AG04450 (cell line): ENCODE data around the gene DDRGK1. TPM values are rescaled to one million over a fixed set of nuclear protein-coding genes. Genes with fewer than 3 reads are reported as not detected.

Experiments used
- CTCF ChIA-PET: fragments of 300-600, 350-600 bp; formaldehyde crosslinking; extraction: SDS; loops from one replicate; lab custom pipeline; 2022; ENCODE audit warnings: antibody characterized with exemption, inconsistent platforms; lab: Charles Lee
- POLR2A ChIA-PET: fragments of 350-600 bp; formaldehyde crosslinking; extraction: SDS; loops from one replicate; lab custom pipeline; 2021; ENCODE audit warnings: antibody characterized with exemption, inconsistent platforms; lab: Yijun Ruan, JAX
- DNase-seq: peaks from one replicate; pipeline ENCODE4 v3.0.0-alpha.2; 2011; ENCODE audit warnings: low read depth, low spot score
- H3K27ac ChIP-seq: one replicate; pipeline ENCODE4 v1.5.1; 2012; ENCODE audit warnings: low read depth, low read length, control low read depth
- H3K27me3 ChIP-seq: one replicate; pipeline ENCODE4 v1.6.0; 2012; ENCODE audit warnings: low read length; ENCODE audit not compliant: control insufficient read depth, insufficient read depth
- H3K4me3 ChIP-seq: 2 replicates; pipeline ENCODE4 v1.5.1; 2011; ENCODE audit warnings: mild to moderate bottlenecking, low read depth, low read length, control low read depth
- H3K9me3 ChIP-seq: 2 replicates; pipeline ENCODE4 v1.5.1; 2012; ENCODE audit warnings: low read length; ENCODE audit not compliant: control insufficient read depth, insufficient read depth
- polyA plus RNA-seq: library from polyadenylated mRNA; depleted of rRNA; stranded (reverse); fragments of >200 nt; gene quantifications from 2 replicates; pipeline ENCODE4 v1.2.3, GENCODE V29; 2011
- TF ChIP-seq, protein P1 (sequence below): IDR thresholded peaks from 2 replicates; pipeline ENCODE4 v1.5.1; 2011; ENCODE audit warnings: low read depth, low read length, control low read depth, inconsistent platforms

DDRGK1 gene
- polyA plus RNA-seq, 1 experiment: 24.7 TPM

DNA sequence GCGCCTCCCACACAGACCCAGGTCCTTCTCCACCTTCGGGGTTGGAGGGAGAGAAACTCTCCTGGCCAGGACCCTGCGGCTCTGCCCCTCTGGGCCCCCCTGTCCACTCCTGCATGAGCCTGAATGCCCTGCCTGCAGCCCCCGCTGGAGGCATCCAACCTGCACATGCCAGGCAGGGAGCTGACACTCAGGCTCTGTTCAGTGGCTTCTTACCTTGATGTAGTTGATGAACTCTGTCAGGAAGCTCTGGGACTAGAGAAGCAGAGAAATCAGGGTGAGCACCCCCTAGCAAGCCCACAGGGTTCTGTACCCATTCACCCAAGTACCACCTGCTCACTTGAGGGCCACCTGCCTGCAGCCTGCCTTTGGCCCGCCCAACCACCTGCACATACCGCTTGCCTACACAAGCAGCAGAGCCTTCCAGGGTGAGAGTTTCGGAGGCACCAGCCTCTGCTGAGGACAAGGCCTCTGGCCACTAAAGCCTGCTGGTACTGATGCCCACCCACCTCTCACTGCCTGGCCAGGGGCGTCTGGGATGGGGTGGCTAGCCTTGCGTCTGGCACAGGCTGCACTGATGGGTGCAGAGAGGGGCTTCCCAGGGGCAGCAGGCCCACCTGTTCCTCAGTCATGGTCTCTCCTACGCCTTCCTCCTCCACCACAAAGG, 9.7 kb downstream of the DDRGK1 start:
- CTCF ChIA-PET: no interaction called here
- no peaks in the 10 kb centered on the region for H3K9me3 ChIP-seq
- POLR2A ChIA-PET: no interaction called here
- H3K4me3 ChIP-seq: no peak overlapping the region
- no peaks in the 10 kb centered on the region for H3K27me3 ChIP-seq
- peak overlapping the region; percentile 11 for H3K27ac ChIP-seq
- TF ChIP-seq, protein P1, sequence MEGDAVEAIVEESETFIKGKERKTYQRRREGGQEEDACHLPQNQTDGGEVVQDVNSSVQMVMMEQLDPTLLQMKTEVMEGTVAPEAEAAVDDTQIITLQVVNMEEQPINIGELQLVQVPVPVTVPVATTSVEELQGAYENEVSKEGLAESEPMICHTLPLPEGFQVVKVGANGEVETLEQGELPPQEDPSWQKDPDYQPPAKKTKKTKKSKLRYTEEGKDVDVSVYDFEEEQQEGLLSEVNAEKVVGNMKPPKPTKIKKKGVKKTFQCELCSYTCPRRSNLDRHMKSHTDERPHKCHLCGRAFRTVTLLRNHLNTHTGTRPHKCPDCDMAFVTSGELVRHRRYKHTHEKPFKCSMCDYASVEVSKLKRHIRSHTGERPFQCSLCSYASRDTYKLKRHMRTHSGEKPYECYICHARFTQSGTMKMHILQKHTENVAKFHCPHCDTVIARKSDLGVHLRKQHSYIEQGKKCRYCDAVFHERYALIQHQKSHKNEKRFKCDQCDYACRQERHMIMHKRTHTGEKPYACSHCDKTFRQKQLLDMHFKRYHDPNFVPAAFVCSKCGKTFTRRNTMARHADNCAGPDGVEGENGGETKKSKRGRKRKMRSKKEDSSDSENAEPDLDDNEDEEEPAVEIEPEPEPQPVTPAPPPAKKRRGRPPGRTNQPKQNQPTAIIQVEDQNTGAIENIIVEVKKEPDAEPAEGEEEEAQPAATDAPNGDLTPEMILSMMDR: no peak
- no peak for DNase-seq

GRCh38 chr20:3193806-3194616, 10.5 kb downstream of the DDRGK1 start:
- no peak overlapping the region for H3K27ac ChIP-seq
- ChIA-PET POLR2A (no interaction called here), CTCF (no interaction called here)
- H3K9me3 ChIP-seq: no peaks in the 10 kb centered on the region
- no peak for DNase-seq
- TF ChIP-seq, protein P1: no peak
- H3K4me3 ChIP-seq: no peak overlapping the region
- no peaks in the 10 kb centered on the region for H3K27me3 ChIP-seq

DNA sequence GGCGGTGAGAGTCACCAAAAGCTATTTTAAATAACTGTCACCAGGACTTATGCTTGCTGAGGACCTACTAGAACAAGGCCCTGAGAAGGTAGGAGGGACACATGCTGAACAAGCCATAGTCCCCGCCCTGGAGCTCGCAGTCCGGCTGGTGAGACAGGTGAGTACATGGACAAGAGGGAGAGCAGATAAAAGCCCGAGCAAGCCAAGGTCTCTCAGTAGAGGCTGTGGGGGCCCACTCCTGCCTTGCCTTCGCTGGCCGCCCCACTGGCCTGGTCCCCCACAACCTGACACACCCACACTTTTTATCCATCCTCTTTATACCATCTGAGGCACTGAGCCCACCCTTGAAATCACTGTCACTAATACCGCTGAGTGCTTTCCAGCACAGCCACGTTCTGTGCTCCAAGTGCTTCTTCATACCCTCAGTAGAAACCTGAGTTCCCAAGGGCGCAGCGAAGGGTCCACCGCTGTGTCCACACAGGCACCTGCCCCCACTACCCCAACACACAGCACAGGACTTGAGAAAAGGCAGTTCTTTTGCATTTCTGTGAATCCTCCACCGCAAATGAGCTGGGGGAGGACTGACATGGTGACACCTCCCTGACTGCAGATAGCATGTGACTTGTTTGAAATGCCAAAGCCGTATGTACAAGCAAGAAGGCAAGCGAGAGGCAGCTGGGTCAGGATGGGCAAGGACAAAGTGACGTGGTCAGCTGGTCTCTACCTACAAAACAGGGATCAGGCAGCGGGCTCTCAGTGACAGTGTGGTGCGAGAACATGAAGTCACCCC, 12.1 kb downstream of the DDRGK1 start:
- TF ChIP-seq, protein P1: no peak
- Histone ChIP-seq H3K27me3 (no peaks in the 10 kb centered on the region), H3K27ac (no peak overlapping the region), H3K9me3 (no peaks in the 10 kb centered on the region), H3K4me3 (no peak overlapping the region)
- CTCF ChIA-PET: no interaction called here
- DNase-seq: no peak
- POLR2A ChIA-PET: no interaction called here

DNA sequence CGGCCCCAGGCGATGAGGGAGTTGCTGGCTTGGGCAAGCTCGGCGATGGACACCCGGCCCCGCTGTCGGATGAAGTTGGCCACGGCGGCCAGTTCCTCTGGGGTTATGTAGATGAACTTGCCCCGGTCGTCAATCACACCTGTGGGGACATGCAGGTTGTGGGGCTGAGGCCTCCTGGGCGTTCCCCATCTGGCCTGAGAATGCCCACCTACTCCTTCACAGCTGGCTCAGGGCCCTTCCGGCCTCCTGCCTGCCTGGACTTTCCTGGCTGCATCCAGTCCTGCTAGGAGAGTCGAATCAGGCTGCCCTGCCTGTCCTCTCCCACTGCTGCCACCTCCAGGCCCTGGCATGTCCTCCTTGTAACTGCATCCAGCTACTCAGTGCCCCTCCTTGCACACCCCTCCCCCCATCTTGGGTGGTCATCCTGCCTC, 13.8 kb downstream of the DDRGK1 start:
- CTCF ChIA-PET: no interaction called here
- no peak overlapping the region for H3K27ac ChIP-seq
- TF ChIP-seq, protein P1: no peak
- no peak for DNase-seq
- H3K27me3 ChIP-seq: no peaks in the 10 kb centered on the region
- H3K4me3 ChIP-seq: no peak overlapping the region
- no peaks in the 10 kb centered on the region for H3K9me3 ChIP-seq
- POLR2A ChIA-PET: no interaction called here
